ENCODE results near the gene OVOL2. TPM values are rescaled to one million over a fixed set of nuclear protein-coding genes. Genes with fewer than 3 reads are reported as not detected.
A peak's percentile ranks its signal among the peaks of the same experiment; 100 is the strongest.
"Not testable (repeated sequence)": the region's sequence is repeated elsewhere in the genome, so short reads cannot be mapped to it uniquely, and the experiment has no call there.

Gene OVOL2
- total RNA-seq = 3.1 and 4.4 TPM in 2 replicates

- Histone ChIP-seq H3K4me3 (ENCODE audit: low read depth, low read length) (peak within 1 kb of the TSS; percentile 37), H3K36me3 (ENCODE audit: control insufficient read depth, insufficient read depth, low read length) (no peaks in the 10 kb centered on the region), H3K27me3 (ENCODE audit: control insufficient read depth, insufficient read depth, low read length) (peaks cover 60% of the 10 kb centered on the region)
- no peak for DNase-seq (ENCODE audit: low read depth)
- no peak for TF ChIP-seq CTCF (IDR thresholded peaks at IDR 0.05; ENCODE audit: insufficient read depth, low read length, poor library complexity, severe bottlenecking)
Observed at GRCh38 chr20:18057101-18057993, at the start of gene OVOL2. Gene OVOL2, minus strand, starts transcription at chr20:18057916. Its CDS starts 282 bp downstream, at chr20:18057634.

GRCh38 chr20:18103497-18103896 lies 45.8 kb upstream of the OVOL2 start:
- Histone ChIP-seq H3K4me3 (ENCODE audit: low read depth, low read length) (no peak overlapping the region), H3K36me3 (ENCODE audit: control insufficient read depth, insufficient read depth, low read length) (no peaks in the 10 kb centered on the region), H3K27me3 (ENCODE audit: control insufficient read depth, insufficient read depth, low read length) (no peaks in the 10 kb centered on the region)
- no peak for DNase-seq (ENCODE audit: low read depth)
- no peak for TF ChIP-seq CTCF (IDR thresholded peaks at IDR 0.05; ENCODE audit: insufficient read depth, low read length, poor library complexity, severe bottlenecking)

- TF ChIP-seq CTCF (IDR thresholded peaks at IDR 0.05; ENCODE audit: insufficient read depth, low read length, poor library complexity, severe bottlenecking) = no peak
- Histone ChIP-seq H3K4me3 (ENCODE audit: low read depth, low read length) (no peak overlapping the region), H3K27me3 (ENCODE audit: control insufficient read depth, insufficient read depth, low read length) (no peaks in the 10 kb centered on the region), H3K36me3 (ENCODE audit: control insufficient read depth, insufficient read depth, low read length) (no peaks in the 10 kb centered on the region)
- no peak for DNase-seq (ENCODE audit: low read depth)
Observed at GRCh38 chr20:18101125-18101810, 43.6 kb upstream of the OVOL2 start.

GRCh38 chr20:18100569-18100968 lies 42.9 kb upstream of the OVOL2 start:
- not testable (repeated sequence) for H3K27me3 ChIP-seq (ENCODE audit: control insufficient read depth, insufficient read depth, low read length); H3K36me3 ChIP-seq (ENCODE audit: control insufficient read depth, insufficient read depth, low read length); H3K4me3 ChIP-seq (ENCODE audit: low read depth, low read length); DNase-seq (ENCODE audit: low read depth)

GRCh38 chr20:18094191-18094590 lies 36.5 kb upstream of the OVOL2 start:
- Histone ChIP-seq H3K27me3 (ENCODE audit: control insufficient read depth, insufficient read depth, low read length) (peaks cover 2% of the 10 kb centered on the region), H3K36me3 (ENCODE audit: control insufficient read depth, insufficient read depth, low read length) (no peaks in the 10 kb centered on the region), H3K4me3 (ENCODE audit: low read depth, low read length) (no peak overlapping the region)
- no peak for TF ChIP-seq CTCF (IDR thresholded peaks at IDR 0.05; ENCODE audit: insufficient read depth, low read length, poor library complexity, severe bottlenecking)
- DNase-seq (ENCODE audit: low read depth) = no peak

GRCh38 chr20:18093388-18093787 lies 35.7 kb upstream of the OVOL2 start:
- Histone ChIP-seq H3K27me3 (ENCODE audit: control insufficient read depth, insufficient read depth, low read length) (peaks cover 2% of the 10 kb centered on the region), H3K36me3 (ENCODE audit: control insufficient read depth, insufficient read depth, low read length) (no peaks in the 10 kb centered on the region), H3K4me3 (ENCODE audit: low read depth, low read length) (no peak overlapping the region)
- no peak for TF ChIP-seq CTCF (IDR thresholded peaks at IDR 0.05; ENCODE audit: insufficient read depth, low read length, poor library complexity, severe bottlenecking)
- no peak for DNase-seq (ENCODE audit: low read depth)
